Measurements from ENCODE around the gene F11R.
A peak's percentile ranks its signal among the peaks of the same experiment; 100 is the strongest.
"Not testable (repeated sequence)": the region's sequence is repeated elsewhere in the genome, so short reads cannot be mapped to it uniquely, and the experiment has no call there.

F11R gene

GRCh38 chr1:161021970-161022353, 1.0 kb upstream of the F11R start:
- H3K9me3 ChIP-seq = no peaks in the 10 kb centered on the region
- H3K27me3 ChIP-seq = peaks cover 3 to 10% of the 10 kb centered on the region in 2 donors
- TF ChIP-seq CTCF (IDR thresholded peaks at IDR 0.05) = no peak
- H3K4me3 ChIP-seq = no peak overlapping the region
- no peaks in the 10 kb centered on the region for H3K36me3 ChIP-seq
- intact Hi-C loops (cut with DNase I; ENCODE audit: low total_unique reads) = no loop called here
- DNase-seq = no peak
- peaks cover 0 to 20% (median 8%) of the 10 kb centered on the region in 4 donors for H3K4me1 ChIP-seq
- no peak overlapping the region for H3K27ac ChIP-seq

GRCh38 chr1:161021165-161021969, 415 bp upstream of the F11R start:
- DNase-seq = peak; percentile 57 to 82
- peak overlapping the region in 1 of 2 donors; percentile 41 for H3K27ac ChIP-seq
- peaks cover 0 to 20% (median 8%) of the 10 kb centered on the region in 4 donors for H3K4me1 ChIP-seq
- intact Hi-C loops (cut with DNase I; ENCODE audit: low total_unique reads) = no loop called here
- H3K27me3 ChIP-seq = peaks cover 3 to 10% of the 10 kb centered on the region in 2 donors
- TF ChIP-seq CTCF (IDR thresholded peaks at IDR 0.05) = no peak
- no peaks in the 10 kb centered on the region for H3K9me3 ChIP-seq
- peak overlapping the region; percentile 46 to 54 for H3K4me3 ChIP-seq
- H3K36me3 ChIP-seq = no peaks in the 10 kb centered on the region

GRCh38 chr1:161019751-161020495, 1.0 kb downstream of the F11R start:
- Histone ChIP-seq H3K36me3 (no peaks in the 10 kb centered on the region), H3K9me3 (no peaks in the 10 kb centered on the region), H3K27me3 (peaks cover 3 to 10% of the 10 kb centered on the region in 2 donors), H3K4me1 (peaks cover 0 to 20% (median 8%) of the 10 kb centered on the region in 4 donors), H3K27ac (peak overlapping the region in 1 of 2 donors; percentile 41), H3K4me3 (peak overlapping the region; percentile 46 to 54)
- intact Hi-C loops (cut with DNase I; ENCODE audit: low total_unique reads) = no loop called here
- TF ChIP-seq CTCF (IDR thresholded peaks at IDR 0.05) = no peak
- DNase-seq = no peak

GRCh38 chr1:161019111-161019660, 1.8 kb downstream of the F11R start:
- DNase-seq; H3K9me3 ChIP-seq; intact Hi-C loops (cut with DNase I; ENCODE audit: low total_unique reads); H3K27ac ChIP-seq; H3K36me3 ChIP-seq; H3K4me3 ChIP-seq: not testable (repeated sequence)
- H3K27me3 ChIP-seq = peaks cover 3 to 10% of the 10 kb centered on the region in 2 donors
- H3K4me1 ChIP-seq = peaks cover 0 to 24% (median 8%) of the 10 kb centered on the region in 4 donors

- DNase-seq = no peak
- H3K27ac ChIP-seq = no peak overlapping the region
- peaks cover 0 to 24% (median 8%) of the 10 kb centered on the region in 4 donors for H3K4me1 ChIP-seq
- H3K27me3 ChIP-seq = peaks cover 3 to 10% of the 10 kb centered on the region in 2 donors
- TF ChIP-seq CTCF (IDR thresholded peaks at IDR 0.05) = no peak
- H3K4me3 ChIP-seq = no peak overlapping the region
- H3K36me3 ChIP-seq = no peaks in the 10 kb centered on the region
- intact Hi-C loops (cut with DNase I; ENCODE audit: low total_unique reads) = no loop called here
- H3K9me3 ChIP-seq = no peaks in the 10 kb centered on the region
These were observed 2.4 kb downstream of the F11R start for GRCh38 chr1:161018631-161018930.
